WI38 (cell line): ENCODE measurements around the gene XK.

ENCODE experiments used
- H3K4me3 ChIP-seq: 2 replicates; pipeline ENCODE4 v1.5.1; 2011; ENCODE audit warnings: low read depth, mild to moderate bottlenecking, control low read depth, low read length
- TF ChIP-seq, protein P1 (sequence below): IDR thresholded peaks from 2 replicates; pipeline ENCODE4 v1.5.1; 2012; ENCODE audit warnings: low read depth, mild to moderate bottlenecking, control low read depth, low read length

XK gene

GRCh38 chrX:37679888-37680287, 5.7 kb upstream of the XK start:
- TF ChIP-seq, protein P1, sequence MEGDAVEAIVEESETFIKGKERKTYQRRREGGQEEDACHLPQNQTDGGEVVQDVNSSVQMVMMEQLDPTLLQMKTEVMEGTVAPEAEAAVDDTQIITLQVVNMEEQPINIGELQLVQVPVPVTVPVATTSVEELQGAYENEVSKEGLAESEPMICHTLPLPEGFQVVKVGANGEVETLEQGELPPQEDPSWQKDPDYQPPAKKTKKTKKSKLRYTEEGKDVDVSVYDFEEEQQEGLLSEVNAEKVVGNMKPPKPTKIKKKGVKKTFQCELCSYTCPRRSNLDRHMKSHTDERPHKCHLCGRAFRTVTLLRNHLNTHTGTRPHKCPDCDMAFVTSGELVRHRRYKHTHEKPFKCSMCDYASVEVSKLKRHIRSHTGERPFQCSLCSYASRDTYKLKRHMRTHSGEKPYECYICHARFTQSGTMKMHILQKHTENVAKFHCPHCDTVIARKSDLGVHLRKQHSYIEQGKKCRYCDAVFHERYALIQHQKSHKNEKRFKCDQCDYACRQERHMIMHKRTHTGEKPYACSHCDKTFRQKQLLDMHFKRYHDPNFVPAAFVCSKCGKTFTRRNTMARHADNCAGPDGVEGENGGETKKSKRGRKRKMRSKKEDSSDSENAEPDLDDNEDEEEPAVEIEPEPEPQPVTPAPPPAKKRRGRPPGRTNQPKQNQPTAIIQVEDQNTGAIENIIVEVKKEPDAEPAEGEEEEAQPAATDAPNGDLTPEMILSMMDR: no peak
- H3K4me3 ChIP-seq: no peak overlapping the region

DNA sequence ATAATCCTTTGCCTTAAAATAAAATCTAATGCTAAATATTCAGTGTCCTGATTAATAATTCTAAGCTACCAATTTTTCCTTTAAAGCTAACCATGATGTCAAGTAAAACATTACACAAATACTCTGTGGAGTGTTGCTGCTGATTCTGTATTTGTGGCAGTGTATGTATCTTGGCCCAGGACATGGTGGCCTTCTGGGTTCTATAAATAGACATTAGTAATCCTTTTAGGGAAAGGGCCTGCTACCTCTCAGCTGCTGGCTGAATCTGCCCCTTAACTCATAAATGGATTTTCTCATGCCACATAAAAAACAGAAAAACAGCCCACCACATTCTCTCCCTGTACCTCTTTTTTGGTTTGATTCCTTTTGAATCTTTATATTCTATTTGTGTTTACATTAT, 1.2 kb upstream of the XK start:
- no peak overlapping the region for H3K4me3 ChIP-seq
- TF ChIP-seq, protein P1: no peak

DNA sequence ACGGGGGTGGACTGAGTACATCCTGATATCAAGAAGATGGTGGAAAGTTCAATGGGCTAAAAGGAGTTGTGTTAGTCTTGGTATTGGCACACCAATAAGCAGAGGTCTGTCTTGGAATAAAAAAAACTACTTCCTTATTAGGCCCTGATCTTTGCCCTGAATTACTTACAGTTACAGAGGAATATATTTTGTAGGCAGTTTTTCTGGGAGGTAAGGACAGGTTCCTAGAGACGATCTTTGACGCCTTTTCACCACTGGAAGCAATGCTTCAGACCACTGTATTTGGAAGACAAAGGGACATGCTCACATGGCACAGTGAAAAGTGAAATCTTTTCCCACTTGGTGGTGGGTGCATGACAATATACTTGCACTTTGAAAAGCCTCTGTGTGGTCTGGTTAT, 618 bp upstream of the XK start:
- H3K4me3 ChIP-seq: no peak overlapping the region
- TF ChIP-seq, protein P1: no peak

DNA sequence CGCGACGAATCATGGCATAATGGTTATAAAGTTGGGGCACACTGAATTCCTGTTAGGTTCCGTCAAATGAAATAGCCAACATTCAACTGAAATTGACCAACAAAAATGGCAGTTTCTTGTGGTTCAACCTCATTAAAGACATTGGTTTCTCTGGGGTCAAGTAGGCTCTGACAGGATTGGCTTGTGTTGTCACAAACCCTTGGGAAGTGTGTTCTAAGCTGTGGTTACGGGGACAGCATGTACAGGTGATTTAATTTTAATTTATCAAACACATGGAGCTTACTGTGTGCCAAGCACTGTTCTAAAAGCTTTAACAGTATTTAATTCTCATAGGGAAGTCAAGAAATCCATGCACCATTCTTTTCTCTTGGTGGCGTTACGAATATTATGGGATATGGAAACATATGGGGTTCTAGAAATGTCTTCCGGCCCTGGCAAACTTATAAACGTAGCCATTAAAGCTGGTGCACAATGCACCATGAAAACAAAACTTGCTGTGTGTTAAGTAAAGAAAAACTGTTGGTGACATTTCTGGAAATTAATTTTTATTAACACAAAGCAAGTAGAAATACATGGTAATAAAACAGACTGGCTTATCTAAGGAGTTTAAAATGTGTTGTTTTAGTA, 891 bp downstream of the XK start:
- TF ChIP-seq, protein P1: no peak
- H3K4me3 ChIP-seq: no peak overlapping the region

DNA sequence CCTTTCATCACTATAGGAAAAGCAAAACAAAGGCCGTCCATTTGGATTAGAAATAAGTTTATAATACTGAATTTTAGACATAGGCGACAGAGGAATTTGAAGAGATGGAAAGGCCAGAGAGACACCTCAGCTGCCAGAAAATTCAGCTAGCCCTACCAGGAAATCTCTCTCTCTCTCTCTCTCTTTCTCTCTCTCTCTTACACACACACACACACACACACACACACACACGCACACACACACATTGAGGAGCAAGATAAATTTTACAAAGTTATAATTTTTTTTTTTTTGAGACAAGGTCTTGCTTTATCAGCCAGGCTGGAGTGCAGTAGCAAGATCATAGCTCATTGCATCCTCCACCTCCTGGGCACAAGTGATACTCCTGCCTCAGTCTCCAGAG, 1.4 kb downstream of the XK start:
- TF ChIP-seq, protein P1: no peak
- H3K4me3 ChIP-seq: no peak overlapping the region

DNA sequence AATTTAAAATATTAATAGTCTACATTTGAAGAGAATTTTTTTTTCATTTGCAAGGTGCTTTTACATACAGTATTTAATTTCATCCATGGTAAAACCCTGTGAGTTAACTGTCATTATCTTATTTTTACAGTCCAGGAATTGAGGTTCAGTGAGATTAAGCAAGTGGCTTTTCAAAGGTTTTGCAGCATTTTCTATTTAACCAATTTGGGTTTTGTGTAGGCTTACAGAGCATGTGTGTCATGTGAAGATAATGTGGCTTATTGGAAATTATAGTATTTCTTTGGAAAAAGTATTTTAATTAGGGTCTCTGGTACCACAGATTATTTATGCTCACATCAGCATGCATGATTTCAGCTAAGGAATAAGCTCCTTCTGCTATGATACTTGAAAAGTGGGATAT, 4.5 kb downstream of the XK start:
- TF ChIP-seq, protein P1: no peak
- H3K4me3 ChIP-seq: no peak overlapping the region

GRCh38 chrX:37692918-37693317, 7.3 kb downstream of the XK start:
- TF ChIP-seq, protein P1: no peak
- no peak overlapping the region for H3K4me3 ChIP-seq
